Sigmoid colon (tissue), 3 donors: ENCODE measurements around the gene GSC2.
"Not testable (repeated sequence)": the region's sequence is repeated elsewhere in the genome, so short reads cannot be mapped to it uniquely, and the experiment has no call there.

Experiments used
- POLR2A ChIP-seq, 2 donors: fragments of 450-650 bp; IDR thresholded peaks; one replicate each; pipeline ENCODE4 v1.6.1; 2016; ENCODE audit warnings: antibody characterized with exemption in 2 of 2, mild to moderate bottlenecking in 2 of 2, moderate library complexity in 2 of 2
- TF ChIP-seq, protein P1 (sequence below), 4 experiments: fragments of 450-650 bp in 3 of 4; fragments of 200-600 bp in 1 of 4; IDR thresholded peaks; one replicate each; pipeline ENCODE4 v1.5.1; 2016 to 2019; ENCODE audit warnings: antibody characterized with exemption in 4 of 4, mild to moderate bottlenecking in 3 of 4, moderate library complexity in 2 of 4

DNA sequence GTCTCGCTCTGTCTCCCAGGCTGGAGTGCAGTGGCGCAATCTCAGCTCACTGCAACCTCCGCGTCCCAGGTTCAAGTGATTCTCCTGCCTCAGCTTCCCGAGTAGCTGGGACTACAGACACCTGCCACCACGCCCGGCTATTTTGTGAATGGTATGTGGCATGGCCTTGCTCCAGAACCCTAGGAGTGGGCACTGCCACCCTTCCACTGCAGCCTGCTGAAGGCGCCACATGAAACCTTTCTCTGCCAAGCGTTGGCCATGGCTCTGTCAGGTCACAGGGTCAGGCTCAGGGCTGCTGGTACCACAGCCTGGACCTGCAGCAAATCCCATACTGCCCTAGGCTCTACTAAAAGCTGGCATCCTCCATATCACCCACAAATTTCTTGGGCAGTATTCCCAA lies 6.0 kb upstream of the GSC2 start:
- TF ChIP-seq, protein P1, sequence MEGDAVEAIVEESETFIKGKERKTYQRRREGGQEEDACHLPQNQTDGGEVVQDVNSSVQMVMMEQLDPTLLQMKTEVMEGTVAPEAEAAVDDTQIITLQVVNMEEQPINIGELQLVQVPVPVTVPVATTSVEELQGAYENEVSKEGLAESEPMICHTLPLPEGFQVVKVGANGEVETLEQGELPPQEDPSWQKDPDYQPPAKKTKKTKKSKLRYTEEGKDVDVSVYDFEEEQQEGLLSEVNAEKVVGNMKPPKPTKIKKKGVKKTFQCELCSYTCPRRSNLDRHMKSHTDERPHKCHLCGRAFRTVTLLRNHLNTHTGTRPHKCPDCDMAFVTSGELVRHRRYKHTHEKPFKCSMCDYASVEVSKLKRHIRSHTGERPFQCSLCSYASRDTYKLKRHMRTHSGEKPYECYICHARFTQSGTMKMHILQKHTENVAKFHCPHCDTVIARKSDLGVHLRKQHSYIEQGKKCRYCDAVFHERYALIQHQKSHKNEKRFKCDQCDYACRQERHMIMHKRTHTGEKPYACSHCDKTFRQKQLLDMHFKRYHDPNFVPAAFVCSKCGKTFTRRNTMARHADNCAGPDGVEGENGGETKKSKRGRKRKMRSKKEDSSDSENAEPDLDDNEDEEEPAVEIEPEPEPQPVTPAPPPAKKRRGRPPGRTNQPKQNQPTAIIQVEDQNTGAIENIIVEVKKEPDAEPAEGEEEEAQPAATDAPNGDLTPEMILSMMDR (IDR thresholded peaks at IDR 0.05): not testable (repeated sequence)
- not testable (repeated sequence) for TF ChIP-seq POLR2A (IDR thresholded peaks at IDR 0.05)
